Transverse colon (tissue), 4 donors: ENCODE data around the gene RUVBL2.

ENCODE experiments used
- EP300 ChIP-seq: sonication (generic); formaldehyde crosslinking; IDR thresholded peaks from one replicate; pipeline ENCODE4 v1.6.1; 2017; ENCODE audit warnings: antibody characterized with exemption, low read depth
- POLR2AphosphoS5 ChIP-seq, 3 donors: sonication (generic); formaldehyde crosslinking; IDR thresholded peaks; one replicate each; pipeline ENCODE4 v1.6.1; 2016; ENCODE audit warnings: antibody characterized with exemption in 3 of 3
- TF ChIP-seq, protein P1 (sequence below), 5 experiments: fragments of 200-600 bp in 3 of 5; fragments of 450-650 bp in 2 of 5; sonication (generic) in 3 of 5; IDR thresholded peaks; 1 replicate in 2 of 5; 2 replicates in 3 of 5; pipeline ENCODE4 v1.5.1; 2016 to 2017; ENCODE audit warnings: antibody characterized with exemption in 5 of 5, inconsistent platforms in 3 of 5, mild to moderate bottlenecking in 2 of 5, moderate library complexity in 1 of 5

DNA sequence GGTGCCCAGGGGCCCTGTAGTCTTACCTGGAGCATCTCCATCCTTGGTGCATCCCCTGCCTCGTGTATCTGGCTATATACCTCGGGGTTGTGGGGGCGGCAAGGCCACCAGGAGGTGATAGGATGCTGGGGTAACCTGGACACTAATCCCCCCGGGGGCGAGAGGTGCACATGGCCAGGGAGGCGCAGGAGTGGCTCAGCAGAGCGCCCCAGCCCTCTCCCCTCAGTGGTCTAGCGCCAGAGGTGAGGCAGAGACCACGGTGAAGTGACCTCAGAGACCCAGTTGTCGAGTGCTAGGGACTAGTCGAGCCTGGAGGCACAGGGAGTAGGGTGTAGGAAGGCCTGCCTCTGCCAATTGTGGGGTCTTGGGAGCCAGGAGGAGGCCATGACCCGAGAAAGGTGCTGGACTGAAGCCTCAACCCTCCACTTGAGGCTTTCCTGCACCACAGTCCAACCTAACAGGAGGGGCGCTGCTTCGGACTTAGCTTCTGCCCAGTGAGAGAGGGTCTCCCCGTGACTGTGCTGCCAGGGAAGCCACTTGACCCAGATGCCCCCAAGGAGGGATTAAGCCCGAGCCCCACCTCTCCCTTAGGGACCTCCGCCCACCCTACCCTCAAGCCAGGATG lies 23.5 kb downstream of the RUVBL2 start, which contains the start of gene LHB:
- TF ChIP-seq, protein P1, sequence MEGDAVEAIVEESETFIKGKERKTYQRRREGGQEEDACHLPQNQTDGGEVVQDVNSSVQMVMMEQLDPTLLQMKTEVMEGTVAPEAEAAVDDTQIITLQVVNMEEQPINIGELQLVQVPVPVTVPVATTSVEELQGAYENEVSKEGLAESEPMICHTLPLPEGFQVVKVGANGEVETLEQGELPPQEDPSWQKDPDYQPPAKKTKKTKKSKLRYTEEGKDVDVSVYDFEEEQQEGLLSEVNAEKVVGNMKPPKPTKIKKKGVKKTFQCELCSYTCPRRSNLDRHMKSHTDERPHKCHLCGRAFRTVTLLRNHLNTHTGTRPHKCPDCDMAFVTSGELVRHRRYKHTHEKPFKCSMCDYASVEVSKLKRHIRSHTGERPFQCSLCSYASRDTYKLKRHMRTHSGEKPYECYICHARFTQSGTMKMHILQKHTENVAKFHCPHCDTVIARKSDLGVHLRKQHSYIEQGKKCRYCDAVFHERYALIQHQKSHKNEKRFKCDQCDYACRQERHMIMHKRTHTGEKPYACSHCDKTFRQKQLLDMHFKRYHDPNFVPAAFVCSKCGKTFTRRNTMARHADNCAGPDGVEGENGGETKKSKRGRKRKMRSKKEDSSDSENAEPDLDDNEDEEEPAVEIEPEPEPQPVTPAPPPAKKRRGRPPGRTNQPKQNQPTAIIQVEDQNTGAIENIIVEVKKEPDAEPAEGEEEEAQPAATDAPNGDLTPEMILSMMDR (IDR thresholded peaks at IDR 0.05): no peak
- TF ChIP-seq POLR2AphosphoS5 (IDR thresholded peaks at IDR 0.05) (no peak), EP300 (no peak)
